ENCODE results near the gene CSAD.

The CSAD gene

DNA sequence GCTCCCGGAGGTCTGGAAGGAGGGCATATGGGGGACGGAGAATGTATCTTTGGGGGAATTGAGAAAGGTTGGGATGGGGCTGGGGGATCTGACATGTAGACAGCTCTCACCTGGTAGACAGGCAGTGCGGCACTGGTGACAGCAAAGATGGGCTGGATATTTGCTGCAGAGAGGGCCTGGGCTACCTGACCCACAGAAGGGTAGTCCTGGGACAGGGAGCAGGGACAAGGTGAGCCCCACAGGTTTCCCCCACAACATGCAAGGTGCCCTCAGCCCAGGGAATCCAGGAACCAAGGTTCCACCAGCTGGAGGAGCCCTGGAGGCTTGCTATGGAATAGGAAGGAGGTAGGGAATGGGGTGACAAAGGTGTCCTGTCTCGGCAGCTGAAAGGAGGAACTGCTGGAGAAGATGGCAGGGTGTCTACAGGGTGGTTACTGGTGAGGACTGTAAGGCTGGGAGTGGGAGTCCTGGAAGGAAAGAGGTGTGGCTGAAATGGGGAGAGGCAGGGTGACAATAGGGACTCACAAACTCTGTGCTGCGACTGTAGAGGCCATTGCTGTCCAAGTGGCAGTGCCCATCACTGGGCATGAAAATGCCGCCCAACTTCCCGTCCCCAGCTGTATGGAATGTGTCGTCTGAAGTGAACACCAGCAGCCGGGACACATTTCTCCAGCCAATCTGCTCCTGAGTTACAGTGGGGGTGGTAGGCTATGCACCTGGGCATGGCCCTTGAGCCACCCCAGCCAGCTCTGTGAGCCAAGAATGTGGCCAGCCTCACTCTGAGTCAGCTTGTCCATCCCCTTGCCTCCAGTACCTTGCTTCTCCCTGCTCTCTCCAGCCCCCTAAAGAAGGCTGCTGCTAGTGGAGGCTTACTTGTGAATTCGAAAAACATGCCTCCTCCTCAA lies 15.0 kb upstream of the CSAD start:
- TF ChIP-seq CTCF (IDR thresholded peaks at IDR 0.05; ENCODE audit: low read length) (no peak), EZH2 (optimal IDR thresholded peaks at IDR 0.05; ENCODE audit: low read depth, low read length) (no peak), EZH2phosphoT487 (IDR thresholded peaks at IDR 0.05; ENCODE audit: low read length) (no peak)
- Histone ChIP-seq H3K4me2 (ENCODE audit: low read depth, low read length) (peak overlapping the region; percentile 97), H2AFZ (ENCODE audit: low read length) (no peak overlapping the region), H3K9ac (ENCODE audit: low read length) (peak overlapping the region; percentile 99; the same call in 1 of the 2 replicates), H3K79me2 (ENCODE audit: low read length) (peaks cover 76% of the 10 kb centered on the region), H3K27ac (ENCODE audit: low read length) (peak overlapping the region; percentile 99), H3K9me3 (replicated peaks; ENCODE audit: insufficient read depth, low read length) (no peaks in the 10 kb centered on the region), H3K4me1 (ENCODE audit: low read length) (peaks cover 40% of the 10 kb centered on the region), H3K9me2 (replicated peaks; ENCODE audit: insufficient read depth, low read length) (no peaks in the 10 kb centered on the region), H3K27me3 (replicated peaks; ENCODE audit: insufficient read depth, low read length) (no peaks in the 10 kb centered on the region), H4K20me1 (ENCODE audit: insufficient read depth, low read length) (peaks cover 65% of the 10 kb centered on the region), H3K36me3 (replicated peaks; ENCODE audit: insufficient read depth, low read length) (peaks cover 74% of the 10 kb centered on the region), H3F3A (ENCODE audit: insufficient read depth, low read length) (peaks cover 97% of the 10 kb centered on the region), H3K4me3 (ENCODE audit: low read length) (peak overlapping the region; percentile 94)
- DNase-seq, result no peak

- H3K4me2 ChIP-seq (ENCODE audit: low read depth, low read length), result peak overlapping the region; percentile 97; the same call in 1 of the 2 replicates
- no peaks in the 10 kb centered on the region for H3K9me2 ChIP-seq (replicated peaks; ENCODE audit: insufficient read depth, low read length)
- peaks cover 41% of the 10 kb centered on the region for H3K4me1 ChIP-seq (ENCODE audit: low read length)
- H3K4me3 ChIP-seq (ENCODE audit: low read length), result no peak overlapping the region
- H3K9ac ChIP-seq (ENCODE audit: low read length), result peak overlapping the region; percentile 99; the same call in 1 of the 2 replicates
- H3K79me2 ChIP-seq (ENCODE audit: low read length), result peaks cover 72% of the 10 kb centered on the region
- H2AFZ ChIP-seq (ENCODE audit: low read length), result no peak overlapping the region
- DNase-seq, result no peak
- no peak for TF ChIP-seq CTCF (IDR thresholded peaks at IDR 0.05; ENCODE audit: low read length)
- TF ChIP-seq EZH2phosphoT487 (IDR thresholded peaks at IDR 0.05; ENCODE audit: low read length), result no peak
- no peak for TF ChIP-seq EZH2 (optimal IDR thresholded peaks at IDR 0.05; ENCODE audit: low read depth, low read length)
- H3K27me3 ChIP-seq (replicated peaks; ENCODE audit: insufficient read depth, low read length), result no peaks in the 10 kb centered on the region
- H4K20me1 ChIP-seq (ENCODE audit: insufficient read depth, low read length), result peaks cover 66% of the 10 kb centered on the region
- peaks cover 72% of the 10 kb centered on the region for H3K36me3 ChIP-seq (replicated peaks; ENCODE audit: insufficient read depth, low read length)
- H3K27ac ChIP-seq (ENCODE audit: low read length), result peak overlapping the region; percentile 99; the same call in 1 of the 2 replicates
- no peaks in the 10 kb centered on the region for H3K9me3 ChIP-seq (replicated peaks; ENCODE audit: insufficient read depth, low read length)
- H3F3A ChIP-seq (ENCODE audit: insufficient read depth, low read length), result peaks cover 100% of the 10 kb centered on the region
These were observed 14.2 kb upstream of the CSAD start for GRCh38 chr12:53194973-53195372.

DNA sequence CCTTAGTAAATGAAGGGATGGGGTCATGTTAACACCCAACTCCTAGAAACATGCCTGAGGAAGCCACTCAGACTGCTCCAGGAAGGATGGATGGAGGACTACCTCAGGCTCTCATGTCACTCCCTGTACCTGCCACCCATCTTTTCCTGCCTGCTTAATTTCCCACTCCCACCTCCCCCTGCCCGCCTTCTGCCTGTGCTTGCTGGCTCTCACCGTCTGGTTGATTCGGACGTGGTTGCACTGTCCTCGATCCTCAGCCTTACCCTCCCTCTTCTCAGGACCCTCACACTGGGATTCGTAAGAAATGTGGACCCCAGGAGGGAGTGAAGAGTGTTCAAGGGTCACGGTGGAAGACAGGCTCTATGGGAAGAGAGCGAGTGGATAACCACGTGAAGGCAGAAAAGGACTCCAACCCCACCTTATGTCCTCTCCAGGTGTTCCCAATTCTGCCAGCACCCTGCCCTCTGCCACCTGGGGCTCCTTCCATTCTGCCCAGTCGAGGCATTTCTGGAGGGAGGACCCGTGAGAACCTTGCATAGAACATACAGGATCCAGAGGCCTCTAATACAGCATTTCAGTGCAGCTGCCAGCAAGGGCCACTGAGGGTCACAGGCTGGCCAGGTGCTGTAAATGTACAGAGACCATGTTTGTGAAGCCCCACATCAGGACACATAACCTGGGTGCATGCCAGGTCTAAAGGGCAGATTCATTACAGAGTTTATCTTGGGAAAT lies 13.4 kb upstream of the CSAD start:
- peaks cover 66% of the 10 kb centered on the region for H3K36me3 ChIP-seq (replicated peaks; ENCODE audit: insufficient read depth, low read length)
- H3K9me3 ChIP-seq (replicated peaks; ENCODE audit: insufficient read depth, low read length), result no peaks in the 10 kb centered on the region
- H3K4me3 ChIP-seq (ENCODE audit: low read length), result no peak overlapping the region
- peaks cover 68% of the 10 kb centered on the region for H4K20me1 ChIP-seq (ENCODE audit: insufficient read depth, low read length)
- H3K27me3 ChIP-seq (replicated peaks; ENCODE audit: insufficient read depth, low read length), result no peaks in the 10 kb centered on the region
- TF ChIP-seq CTCF (IDR thresholded peaks at IDR 0.05; ENCODE audit: low read length), result no peak
- TF ChIP-seq EZH2 (optimal IDR thresholded peaks at IDR 0.05; ENCODE audit: low read depth, low read length), result no peak
- peaks cover 64% of the 10 kb centered on the region for H3K79me2 ChIP-seq (ENCODE audit: low read length)
- H3K9ac ChIP-seq (ENCODE audit: low read length), result peak overlapping the region; percentile 11; the same call in 1 of the 2 replicates
- peak overlapping the region; percentile 99; the same call in 1 of the 2 replicates for H3K27ac ChIP-seq (ENCODE audit: low read length)
- DNase-seq, result no peak
- H3K9me2 ChIP-seq (replicated peaks; ENCODE audit: insufficient read depth, low read length), result no peaks in the 10 kb centered on the region
- no peak overlapping the region for H3K4me2 ChIP-seq (ENCODE audit: low read depth, low read length)
- no peak overlapping the region for H2AFZ ChIP-seq (ENCODE audit: low read length)
- H3K4me1 ChIP-seq (ENCODE audit: low read length), result peaks cover 41% of the 10 kb centered on the region
- H3F3A ChIP-seq (ENCODE audit: insufficient read depth, low read length), result peaks cover 99% of the 10 kb centered on the region

Measured in MM.1S (cell line).